HG03558 (cell line): Measurements from ENCODE around the gene CLMN.

ENCODE experiments used
- ATAC-seq: cut with Tn5 transposase; IDR thresholded peaks from one replicate; pipeline ENCODE4 v1.9.1; 2021; ENCODE audit warnings: moderate number of reproducible peaks; ENCODE audit not compliant: unreplicated experiment; ENCODE audit errors: extremely low read depth

The CLMN gene

GRCh38 chr14:95250140-95250769, 69.5 kb downstream of the CLMN start:
- no peak for ATAC-seq

GRCh38 chr14:95248432-95248831, 71.3 kb downstream of the CLMN start:
- ATAC-seq = no peak

- ATAC-seq = no peak
These were observed 72.8 kb downstream of the CLMN start for GRCh38 chr14:95246870-95247269.

- no peak for ATAC-seq
These were observed 74.4 kb downstream of the CLMN start for GRCh38 chr14:95245334-95245733.

GRCh38 chr14:95244587-95244986, 75.1 kb downstream of the CLMN start:
- ATAC-seq = no peak

- ATAC-seq = no peak
These were observed 76.8 kb downstream of the CLMN start for GRCh38 chr14:95242870-95243269.

- ATAC-seq = no peak
These were observed 78.6 kb downstream of the CLMN start for GRCh38 chr14:95240859-95241813.

- no peak for ATAC-seq
These were observed 81.0 kb downstream of the CLMN start for GRCh38 chr14:95238487-95239298.

GRCh38 chr14:95237958-95238340, 81.8 kb downstream of the CLMN start:
- no peak for ATAC-seq

- no peak for ATAC-seq
These were observed 82.4 kb downstream of the CLMN start for GRCh38 chr14:95237121-95237957.

- ATAC-seq = no peak
These were observed 83.5 kb downstream of the CLMN start for GRCh38 chr14:95236221-95236620.

- no peak for ATAC-seq
These were observed 83.9 kb downstream of the CLMN start for GRCh38 chr14:95235767-95236166.

- no peak for ATAC-seq
These were observed 84.4 kb downstream of the CLMN start for GRCh38 chr14:95235351-95235750.

- no peak for ATAC-seq
These were observed 85.3 kb downstream of the CLMN start for GRCh38 chr14:95234426-95234825.

- peak; percentile 80 for ATAC-seq
These were observed 85.9 kb downstream of the CLMN start for GRCh38 chr14:95233702-95234241.

GRCh38 chr14:95232894-95233584, 86.7 kb downstream of the CLMN start:
- ATAC-seq = no peak

- no peak for ATAC-seq
These were observed 87.6 kb downstream of the CLMN start for GRCh38 chr14:95231966-95232633.

GRCh38 chr14:95229749-95230148, 90.0 kb downstream of the CLMN start:
- no peak for ATAC-seq

- no peak for ATAC-seq
These were observed 91.5 kb downstream of the CLMN start for GRCh38 chr14:95228240-95228639.
